GM19463 (cell line): ENCODE results near the gene PPP1R1B.

ENCODE experiments used
- ATAC-seq: cut with Tn5 transposase; IDR thresholded peaks from one replicate; pipeline ENCODE4 v1.9.1; 2021; ENCODE audit warnings: mild to moderate bottlenecking, moderate library complexity; ENCODE audit not compliant: unreplicated experiment

PPP1R1B gene

DNA sequence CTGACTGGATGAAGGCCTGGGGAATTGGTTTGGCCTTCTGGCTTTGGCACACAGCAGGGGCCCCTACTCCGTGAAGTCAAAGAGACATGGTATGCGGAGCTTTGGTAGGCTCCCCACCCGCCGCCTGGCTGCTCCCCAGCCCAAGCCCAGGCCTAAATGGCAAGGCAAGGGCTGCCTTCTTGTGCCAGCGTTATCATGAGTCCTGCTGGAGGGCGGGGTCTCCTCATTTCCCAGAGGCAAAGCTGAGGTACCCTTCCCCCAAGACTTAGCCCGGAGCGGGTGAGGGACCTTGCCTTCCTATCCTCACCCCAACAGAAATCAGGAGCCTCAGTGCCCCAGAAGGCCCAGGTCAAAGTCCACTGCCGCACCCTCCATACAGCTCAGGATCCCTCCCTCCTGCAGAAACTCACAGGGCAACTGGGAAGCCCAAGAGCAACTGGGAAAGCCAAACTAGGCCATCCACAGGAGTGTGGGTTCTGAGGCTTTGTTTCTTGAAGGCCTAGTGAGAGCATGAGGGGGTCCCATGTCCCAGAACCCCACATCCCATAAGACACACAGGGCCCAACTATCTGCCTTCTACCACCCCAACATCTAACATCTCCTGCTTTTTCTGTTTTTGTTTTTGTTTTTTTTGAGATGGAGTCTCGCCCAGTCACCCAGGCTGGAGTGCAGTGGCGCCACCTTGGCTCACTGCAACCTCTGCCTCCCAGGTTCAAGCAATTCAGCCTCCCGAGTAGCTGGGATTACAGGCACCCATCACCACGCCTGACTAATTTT is 51.8 kb downstream of the PPP1R1B start:
- no peak for ATAC-seq

DNA sequence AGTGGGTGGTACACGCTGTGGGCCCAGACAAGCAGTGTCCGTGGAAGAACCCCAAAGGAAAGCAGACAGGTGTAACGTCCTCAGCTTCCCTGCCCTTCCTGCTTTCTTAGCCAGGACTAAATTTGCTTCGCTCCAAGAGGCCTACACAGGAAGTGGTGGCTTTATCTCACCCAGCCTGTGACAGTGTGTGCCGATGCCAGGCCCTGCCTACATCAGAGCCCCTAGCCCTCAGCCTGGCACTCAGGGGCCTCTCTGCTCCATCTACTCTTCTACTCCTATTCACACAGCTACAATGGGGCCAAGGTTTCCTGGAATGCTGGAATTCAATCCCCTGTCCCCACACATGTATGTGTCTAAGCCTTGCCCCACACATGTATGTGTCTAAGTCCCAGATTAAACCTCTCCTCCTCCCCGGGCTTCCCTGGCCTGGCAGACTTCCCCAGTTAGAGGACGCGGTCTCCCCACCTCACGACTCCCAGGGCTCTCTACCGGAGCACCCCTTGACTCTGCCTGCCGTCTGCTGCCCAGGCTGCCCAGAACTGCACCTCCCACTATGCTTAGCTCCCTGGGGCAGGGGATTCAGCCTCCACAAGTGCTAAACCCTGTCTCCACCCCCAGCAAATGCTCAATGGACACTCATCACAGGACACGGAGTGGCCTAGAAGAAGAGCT is 52.9 kb downstream of the PPP1R1B start:
- no peak for ATAC-seq

DNA sequence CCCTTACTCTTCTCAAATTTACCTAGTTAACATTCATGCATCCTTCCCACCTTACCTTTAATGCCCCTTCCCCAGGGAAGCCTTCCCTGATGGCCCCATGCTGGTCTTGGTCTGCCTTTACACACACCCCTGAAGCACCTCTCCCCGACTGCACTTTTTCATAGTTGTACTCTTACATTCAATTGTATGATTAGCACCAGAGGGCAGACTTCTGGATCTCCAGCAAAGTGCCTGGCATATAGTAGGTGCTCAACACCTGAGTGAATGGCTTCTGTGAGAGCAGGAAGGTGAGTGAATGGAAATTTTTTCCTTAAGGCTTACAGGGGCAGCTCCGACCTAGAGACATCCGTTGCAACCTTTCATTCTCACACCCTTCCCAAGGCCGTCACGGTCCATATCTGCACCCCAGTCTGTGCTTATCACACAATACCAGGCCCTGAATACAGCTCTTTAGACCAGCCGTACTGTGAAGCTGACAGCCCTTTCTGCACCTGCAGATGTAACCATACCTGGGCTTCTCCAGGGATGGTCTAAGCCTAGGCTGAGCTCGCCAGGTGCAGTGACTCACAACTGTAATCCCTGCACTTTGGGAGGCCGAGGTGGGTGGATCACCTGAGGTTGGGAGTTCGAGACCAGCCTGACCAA is 56.7 kb downstream of the PPP1R1B start:
- no peak for ATAC-seq

DNA sequence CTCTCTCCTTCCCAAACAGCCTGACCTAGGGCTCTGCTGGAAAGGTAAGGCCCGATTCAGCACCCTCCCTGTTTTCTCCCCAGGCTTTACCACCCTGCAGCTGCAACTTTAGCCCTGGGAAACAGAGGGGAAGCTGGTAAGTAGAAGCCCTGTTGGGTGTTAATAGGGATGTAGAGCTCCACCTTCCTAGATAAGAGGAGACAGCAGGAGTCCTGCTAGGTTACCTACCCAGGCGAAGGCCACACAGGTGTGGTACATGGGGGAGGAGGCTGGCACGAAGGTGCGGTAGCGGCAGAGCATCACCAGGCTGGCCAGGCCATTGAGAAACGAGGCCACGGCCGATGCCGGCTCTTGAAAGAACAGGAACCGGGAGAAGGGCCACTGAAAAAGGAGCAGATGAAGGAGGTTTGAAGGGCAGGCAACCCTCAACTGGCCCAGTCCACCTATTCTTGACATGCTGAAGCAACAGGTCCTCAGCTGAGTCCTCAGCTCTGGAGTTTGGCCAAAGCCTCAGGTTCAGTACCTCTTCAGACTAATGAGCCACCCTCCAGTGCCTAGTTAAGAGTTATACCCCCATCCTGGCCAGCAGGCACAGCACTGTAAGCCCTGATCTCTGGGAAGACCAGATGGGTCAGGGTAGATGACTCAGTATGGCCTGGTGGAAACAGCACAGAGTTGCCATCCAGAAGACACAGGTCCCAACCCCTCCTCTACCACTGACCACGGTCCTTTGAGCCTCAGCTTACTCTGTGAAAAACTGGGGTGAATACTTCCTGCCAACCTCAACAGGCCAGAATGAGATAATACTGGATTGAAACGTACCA is 57.8 kb downstream of the PPP1R1B start:
- ATAC-seq: no peak
